HL-60 (cell line): ENCODE measurements around the gene ADCY5.
"Not testable (repeated sequence)": the region's sequence is repeated elsewhere in the genome, so short reads cannot be mapped to it uniquely, and the experiment has no call there.

Experiments
- CTCF ChIP-seq: IDR thresholded peaks from one replicate; pipeline ENCODE4 v1.5.1; 2011; ENCODE audit warnings: low read length, control low read depth, inconsistent platforms; ENCODE audit not compliant: insufficient read depth
- GABPA ChIP-seq: IDR thresholded peaks from 2 replicates; pipeline ENCODE4 v1.6.1; 2012; ENCODE audit warnings: low read depth
- REST ChIP-seq: IDR thresholded peaks from 2 replicates; pipeline ENCODE4 v1.6.1; 2012; ENCODE audit warnings: low read depth; ENCODE audit not compliant: insufficient replicate concordance

- TF ChIP-seq CTCF, REST, GABPA: not testable (repeated sequence)
Measured at GRCh38 chr3:123487063-123487462, 38.2 kb upstream of the ADCY5 start.
